H9 (cell line): ENCODE results near the gene APOL4. TPM values are rescaled to one million over a fixed set of nuclear protein-coding genes. Genes with fewer than 3 reads are reported as not detected.

Source experiments
- DNase-seq: peaks from one replicate; pipeline ENCODE4 v3.0.0-alpha.2; 2017
- H2AFZ ChIP-seq: one replicate; pipeline ENCODE4 v1.6.1; 2013; ENCODE audit warnings: mild to moderate bottlenecking, low read length, control low read depth, moderate library complexity
- H2AK5ac ChIP-seq: 2 replicates; pipeline ENCODE4 v1.6.1; 2013; ENCODE audit warnings: low read length, control low read depth, mixed read lengths; ENCODE audit not compliant: insufficient read length
- H2BK120ac ChIP-seq: one replicate; pipeline ENCODE4 v1.6.1; 2013; ENCODE audit warnings: low read depth, mild to moderate bottlenecking, low read length, control low read depth, inconsistent platforms; ENCODE audit not compliant: poor library complexity, severe bottlenecking
- H2BK12ac ChIP-seq: 2 replicates; pipeline ENCODE4 v1.6.1; 2013; ENCODE audit warnings: low read length, control low read depth, mixed read lengths, low read depth; ENCODE audit not compliant: insufficient read length
- H2BK15ac ChIP-seq: 2 replicates; pipeline ENCODE4 v1.6.1; 2013; ENCODE audit warnings: low read depth, low read length, control low read depth
- H2BK20ac ChIP-seq: one replicate; pipeline ENCODE4 v1.6.1; 2013; ENCODE audit warnings: low read depth, mild to moderate bottlenecking, low read length, control low read depth, inconsistent platforms; ENCODE audit not compliant: poor library complexity, severe bottlenecking
- H2BK5ac ChIP-seq: 2 replicates; pipeline ENCODE4 v1.6.1; 2013; ENCODE audit warnings: low read length, control low read depth, mixed read lengths; ENCODE audit not compliant: insufficient read length
- H3K14ac ChIP-seq: 2 replicates; pipeline ENCODE4 v1.6.1; 2013; ENCODE audit warnings: low read length, control low read depth; ENCODE audit not compliant: insufficient read depth
- H3K18ac ChIP-seq: 2 replicates; pipeline ENCODE4 v1.6.1; 2013; ENCODE audit warnings: low read depth, mild to moderate bottlenecking, mixed read lengths, low read length, control low read depth; ENCODE audit not compliant: insufficient read length
- H3K23ac ChIP-seq: 2 replicates; pipeline ENCODE4 v1.6.1; 2013; ENCODE audit warnings: low read length, control low read depth, mixed read lengths, low read depth; ENCODE audit not compliant: insufficient read length
- H3K23me2 ChIP-seq: 2 replicates; pipeline ENCODE4 v1.6.1; 2013; ENCODE audit warnings: low read depth, mild to moderate bottlenecking, mixed read lengths, low read length, control low read depth; ENCODE audit not compliant: insufficient read length, poor library complexity, severe bottlenecking
- H3K27ac ChIP-seq: 2 replicates; pipeline ENCODE4 v1.5.1; 2013; ENCODE audit warnings: low read length, control low read depth, mixed read lengths, low read depth; ENCODE audit not compliant: insufficient read length
- H3K27me3 ChIP-seq: 2 replicates; pipeline ENCODE4 v1.6.1; 2013; ENCODE audit warnings: low read length, control low read depth, inconsistent platforms; ENCODE audit not compliant: insufficient read depth
- H3K4ac ChIP-seq: 2 replicates; pipeline ENCODE4 v1.6.1; 2013; ENCODE audit warnings: low read depth, mild to moderate bottlenecking, control low read depth, inconsistent platforms, low read length, moderate library complexity
- H3K4me1 ChIP-seq: 2 replicates; pipeline ENCODE4 v1.6.1; 2013; ENCODE audit warnings: low read length, control low read depth, inconsistent platforms; ENCODE audit not compliant: insufficient read depth
- H3K4me2 ChIP-seq: 2 replicates; pipeline ENCODE4 v1.6.1; 2013; ENCODE audit warnings: low read length, control low read depth, mixed read lengths; ENCODE audit not compliant: insufficient read length, insufficient read depth
- H3K56ac ChIP-seq: 2 replicates; pipeline ENCODE4 v1.6.1; 2013; ENCODE audit warnings: low read depth, mild to moderate bottlenecking, mixed read lengths, low read length, control low read depth; ENCODE audit not compliant: insufficient read length
- H3K79me1 ChIP-seq: 2 replicates; pipeline ENCODE4 v1.6.1; 2013; ENCODE audit warnings: low read depth, mild to moderate bottlenecking, moderate library complexity, low read length, control low read depth, inconsistent platforms; ENCODE audit not compliant: insufficient read depth, poor library complexity, severe bottlenecking
- H3K79me2 ChIP-seq: 2 replicates; pipeline ENCODE4 v1.6.1; 2013; ENCODE audit warnings: low read length, control low read depth, inconsistent platforms; ENCODE audit not compliant: insufficient read depth
- H3K9ac ChIP-seq: 2 replicates; pipeline ENCODE4 v1.6.1; 2013; ENCODE audit warnings: low read length, control low read depth, mixed read lengths; ENCODE audit not compliant: insufficient read length; ENCODE audit errors: extremely low read depth
- H3K9me3 ChIP-seq: one replicate; pipeline ENCODE4 v1.6.1; 2013; ENCODE audit warnings: low read depth, low read length, inconsistent platforms; ENCODE audit not compliant: control insufficient read depth
- H3T11ph ChIP-seq: one replicate; pipeline ENCODE4 v1.6.1; 2013; ENCODE audit warnings: mild to moderate bottlenecking, low read length, control low read depth, inconsistent platforms
- H4K20me1 ChIP-seq: one replicate; pipeline ENCODE4 v1.6.1; 2013; ENCODE audit not compliant: control insufficient read depth, insufficient read length, insufficient read depth
- H4K5ac ChIP-seq: 2 replicates; pipeline ENCODE4 v1.6.1; 2013; ENCODE audit warnings: low read depth, mild to moderate bottlenecking, mixed read lengths, low read length, control low read depth; ENCODE audit not compliant: insufficient read length
- H4K8ac ChIP-seq: replicated peaks from 2 replicates; pipeline ENCODE4 v1.6.1; 2013; ENCODE audit warnings: low read length, control low read depth, mixed read lengths, low read depth; ENCODE audit not compliant: insufficient read length
- H4K91ac ChIP-seq: 2 replicates; pipeline ENCODE4 v1.6.1; 2013; ENCODE audit warnings: low read depth, mild to moderate bottlenecking, moderate library complexity, mixed read lengths, low read length, control low read depth; ENCODE audit not compliant: insufficient read length
- H3K27ac Mint-ChIP-seq, 3 experiments: 2 replicates in 2 of 3; 3 replicates in 1 of 3; pipeline ENCODE4 v1.8.0; 2020 to 2021; ENCODE audit warnings: mixed read lengths in 3 of 3, mild to moderate bottlenecking in 1 of 3, moderate library complexity in 1 of 3
- H3K27me3 Mint-ChIP-seq: 2 replicates; pipeline ENCODE4 v1.8.0; 2021; ENCODE audit warnings: low read depth, mild to moderate bottlenecking, moderate library complexity, mixed read lengths
- H3K36me3 Mint-ChIP-seq, 3 experiments: 2 replicates in 2 of 3; 3 replicates in 1 of 3; pipeline ENCODE4 v1.8.0; 2020 to 2021; ENCODE audit warnings: low read depth in 3 of 3, mixed read lengths in 3 of 3; ENCODE audit not compliant: insufficient read depth in 1 of 3
- H3K4me1 Mint-ChIP-seq, 2 experiments: 2 replicates each; pipeline ENCODE4 v1.8.0; 2020; ENCODE audit warnings: mixed read lengths in 2 of 2
- H3K4me3 Mint-ChIP-seq, 2 experiments: 2 replicates in 1 of 2; 3 replicates in 1 of 2; pipeline ENCODE4 v1.8.0; 2020 to 2021; ENCODE audit warnings: mild to moderate bottlenecking in 2 of 2, mixed read lengths in 2 of 2, moderate library complexity in 1 of 2
- H3K9me3 Mint-ChIP-seq, 2 experiments: 2 replicates in 1 of 2; 3 replicates in 1 of 2; pipeline ENCODE4 v1.8.0; 2020; ENCODE audit warnings: mild to moderate bottlenecking in 2 of 2, mixed read lengths in 2 of 2, moderate library complexity in 1 of 2
- CTCF ChIP-seq: fragments of 200-600 bp; sonication (generic); conservative IDR thresholded peaks from 3 replicates; pipeline ENCODE4 v1.8.0; 2021; ENCODE audit warnings: antibody characterized with exemption, mild to moderate bottlenecking
- WGBS: extraction: QIAGEN DNeasy Blood & Tissue Kit; methylation state at CpG from one replicate; pipeline ENCODE4 v1.1.7; 2013; ENCODE audit warnings: missing lambda C conversion rate, low lambda C conversion rate, mixed read lengths; ENCODE audit not compliant: insufficient read length; ENCODE audit errors: extremely low coverage; 5-methylcytosine and 5-hydroxymethylcytosine counted together
- total RNA-seq: library from RNA; stranded (reverse); gene quantifications from 2 replicates; pipeline ENCODE4 v1.2.1, GENCODE V29; 2021

APOL4 gene
- total RNA-seq, 1 experiment from 2014 or later = not detected

DNA sequence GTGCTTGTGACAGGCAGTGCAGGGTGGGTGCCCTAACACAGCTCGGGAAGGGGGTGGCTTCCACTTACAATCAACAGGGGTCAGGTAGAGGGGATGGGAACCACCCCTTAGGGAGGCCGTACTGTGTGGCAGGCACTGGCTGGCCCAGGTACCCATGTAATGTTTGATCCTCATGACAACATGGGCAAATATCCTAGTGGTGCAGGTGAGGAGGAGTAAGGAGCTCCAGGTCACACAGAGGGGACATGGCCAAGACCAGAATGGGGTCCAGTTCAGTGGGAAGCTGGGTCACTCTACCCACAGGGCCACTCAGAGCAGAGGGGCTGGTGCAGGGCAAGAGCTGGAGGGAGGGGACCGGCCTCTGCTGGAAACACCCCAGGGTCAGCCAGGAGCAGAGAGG is 3.1 kb downstream of the APOL4 start:
- Mint-ChIP-seq H3K4me1 (peaks cover 41 to 57% of the 10 kb centered on the region in 2 experiments), H3K27me3 (peaks cover 2% of the 10 kb centered on the region; the same call in 1 of the 2 replicates), H3K36me3 (no peaks in the 10 kb centered on the region), H3K4me3 (no peak overlapping the region; a peak in 1 of 5 replicates), H3K9me3 (no peaks in the 10 kb centered on the region; a peak in 2 of 5 replicates), H3K27ac (peak overlapping the region in 1 of 3 experiments; percentile 1; a peak in 1 of 7 replicates)
- TF ChIP-seq CTCF = no peak
- Histone ChIP-seq H3K14ac (no peak overlapping the region), H4K5ac (no peak overlapping the region), H3K79me1 (no peaks in the 10 kb centered on the region), H3K4me2 (no peak overlapping the region), H3K9me3 (no peaks in the 10 kb centered on the region), H3K56ac (no peak overlapping the region), H2AFZ (no peak overlapping the region), H3K27ac (no peak overlapping the region), H3K4me1 (peaks cover 4% of the 10 kb centered on the region; the same call in 1 of the 2 replicates), H3K23me2 (no peaks in the 10 kb centered on the region), H4K20me1 (no peaks in the 10 kb centered on the region), H3K27me3 (no peaks in the 10 kb centered on the region), H3K18ac (no peak overlapping the region), H3K9ac (no peak overlapping the region), H3T11ph (no peak overlapping the region), H2AK5ac (no peak overlapping the region), H4K8ac (no peak overlapping the region), H2BK120ac (no peak overlapping the region), H2BK12ac (no peak overlapping the region), H2BK5ac (no peak overlapping the region), H3K4ac (no peak overlapping the region), H3K23ac (no peak overlapping the region), H2BK20ac (no peak overlapping the region), H4K91ac (peak overlapping the region; percentile 13), H2BK15ac (no peak overlapping the region), H3K79me2 (no peaks in the 10 kb centered on the region)
- WGBS = no CpG with 5 or more reads among the region's 3 CpGs
- DNase-seq = no peak
